Psoas muscle (tissue), 8 donors: ENCODE results near the gene EPS8L1. TPM values are rescaled to one million over a fixed set of nuclear protein-coding genes. Genes with fewer than 3 reads are reported as not detected.
A peak's percentile ranks its signal among the peaks of the same experiment; 100 is the strongest.

Experiments used
- ATAC-seq, 4 donors: fragments of 200-7000 bp; cut with Tn5 transposase; one replicate each; pipeline ENCODE4 v1.9.1; 2020; ENCODE audit warnings: moderate library complexity in 3 of 4, mild to moderate bottlenecking in 2 of 4
- DNase-seq, 2 donors: peaks; one replicate each; pipeline ENCODE4 v3.0.0-alpha.2; 2020
- H3K27ac ChIP-seq: fragments of 200-600 bp; one replicate; pipeline ENCODE4 v1.8.0; 2022
- H3K27me3 ChIP-seq, 3 donors: fragments of 200-600 bp in 1 of 3; one replicate each; pipeline versions ENCODE4 v1.6.1 to v1.8.0; 2013 to 2022; ENCODE audit warnings: low read length in 2 of 3, mild to moderate bottlenecking in 2 of 3, moderate library complexity in 1 of 3; ENCODE audit not compliant: insufficient read depth in 3 of 3
- H3K36me3 ChIP-seq, 2 donors: fragments of 200-600 bp in 1 of 2; one replicate each; pipeline versions ENCODE4 v1.6.1 to v1.8.0; 2013 to 2022; ENCODE audit warnings: low read depth in 1 of 2, mild to moderate bottlenecking in 1 of 2, moderate library complexity in 1 of 2; ENCODE audit not compliant: insufficient read depth in 1 of 2
- H3K4me1 ChIP-seq: fragments of 200-600 bp; one replicate; pipeline ENCODE4 v1.8.0; 2022
- H3K4me3 ChIP-seq: fragments of 200-600 bp; one replicate; pipeline ENCODE4 v1.8.0; 2022; ENCODE audit warnings: mild to moderate bottlenecking
- H3K9me3 ChIP-seq: fragments of 200-600 bp; one replicate; pipeline ENCODE4 v1.8.0; 2022
- CTCF ChIP-seq: fragments of 200-600 bp; IDR thresholded peaks from one replicate; pipeline ENCODE4 v1.8.0; 2022; ENCODE audit warnings: antibody characterized with exemption
- WGBS, 3 donors: extraction: QIAGEN DNeasy Blood & Tissue Kit; methylation state at CpG; one replicate each; pipeline versions ENCODE4 v1.1.6 to v1.1.7; 2013; 5-methylcytosine and 5-hydroxymethylcytosine counted together
- intact Hi-C, 2 donors: fragments of 100-400 bp; cut with DNase I; formaldehyde crosslinking; loops; one replicate each; pipeline versions ENCODE4 v1.11.0 to v1.14.2; 2022
- polyA plus RNA-seq, 3 donors: library from polyadenylated mRNA; stranded (reverse); fragments of 200-250 nt; gene quantifications; one replicate each; pipeline ENCODE4 v1.2.3, GENCODE V29; 2013
- total RNA-seq, 4 donors: library from RNA; stranded (reverse); fragmentation: NEBNext Ultra II Directional in 2 of 4; extraction: Animal tissue kit (Norgen Biotek cat#: 25700) in 2 of 4; gene quantifications; one replicate each; pipeline versions ENCODE4 v1.2.1 to v1.2.4, GENCODE V29; 2021 to 2023
- donor health status: healthy with polysubstance abuse.
- donor health status: DM: no; HTN: no; CAD: no; lungs with moderate emphysema.
- donor health status: Bipolar disorder and iron deficiency.
- donor health status: healthy.
- donor health status: DM: yes; HTN: yes; CAD: no.
- donor health status: DM: no; HTN: no; CAD: no.
- donor health status: DM: no; HTN: no; CAD: no.
- donor health status: DM: yes; HTN: yes; CAD: no.

Gene EPS8L1
- total and polyA plus RNA-seq, 7 donors, result 0.53 to 2.5 (median 1.0) TPM

DNA sequence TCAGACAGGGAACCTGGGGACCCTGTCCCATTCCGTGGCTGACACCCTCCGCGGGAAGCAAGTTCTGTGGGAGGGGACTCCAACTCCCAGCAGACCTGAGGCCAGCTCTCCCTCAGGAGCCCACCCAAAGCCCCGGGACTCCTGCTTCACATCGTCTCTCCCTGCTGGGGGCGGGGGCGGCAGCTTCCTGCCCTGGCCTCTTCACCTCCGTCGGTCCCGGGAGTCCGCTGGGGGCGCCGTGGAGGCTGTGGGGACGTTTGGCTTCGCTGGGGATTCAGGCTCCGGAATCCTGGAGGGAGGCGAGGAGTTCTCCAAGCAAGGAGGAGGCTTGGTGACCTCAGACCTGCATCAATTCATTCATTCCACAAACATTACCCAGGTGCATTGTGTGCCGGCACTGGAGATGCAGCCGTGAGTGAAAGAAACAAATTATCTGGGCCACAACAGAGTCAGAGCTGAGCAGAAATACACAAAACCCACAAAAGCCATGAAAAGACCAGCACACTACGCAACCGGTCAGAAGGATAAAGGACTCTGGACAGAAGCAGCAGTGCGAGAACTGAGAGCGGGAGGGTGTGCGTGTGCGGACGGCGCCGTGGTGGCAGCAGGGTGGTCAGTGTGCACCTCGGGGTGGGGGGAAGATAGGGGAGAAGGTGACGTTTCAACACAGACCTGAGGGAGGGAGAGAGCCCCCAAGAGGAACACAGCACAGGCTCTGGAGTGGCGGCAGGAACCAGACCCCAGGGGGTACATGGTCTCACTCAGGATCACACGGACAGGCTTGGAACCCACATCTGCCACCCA, 19.0 kb downstream of the EPS8L1 start:
- ATAC-seq, result no peak
- H3K36me3 ChIP-seq, result peaks cover 3 to 64% of the 10 kb centered on the region in 2 donors
- 84 to 86% (median 84%) methylated on average over 32 of the region's 32 CpGs for WGBS, 3 donors
- TF ChIP-seq CTCF, result no peak
- no peak overlapping the region for H3K4me3 ChIP-seq
- intact Hi-C loops, result no loop called here
- DNase-seq, result no peak
- no peak overlapping the region for H3K27ac ChIP-seq
- no peaks in the 10 kb centered on the region for H3K27me3 ChIP-seq
- peaks cover 1% of the 10 kb centered on the region for H3K4me1 ChIP-seq
- no peaks in the 10 kb centered on the region for H3K9me3 ChIP-seq

DNA sequence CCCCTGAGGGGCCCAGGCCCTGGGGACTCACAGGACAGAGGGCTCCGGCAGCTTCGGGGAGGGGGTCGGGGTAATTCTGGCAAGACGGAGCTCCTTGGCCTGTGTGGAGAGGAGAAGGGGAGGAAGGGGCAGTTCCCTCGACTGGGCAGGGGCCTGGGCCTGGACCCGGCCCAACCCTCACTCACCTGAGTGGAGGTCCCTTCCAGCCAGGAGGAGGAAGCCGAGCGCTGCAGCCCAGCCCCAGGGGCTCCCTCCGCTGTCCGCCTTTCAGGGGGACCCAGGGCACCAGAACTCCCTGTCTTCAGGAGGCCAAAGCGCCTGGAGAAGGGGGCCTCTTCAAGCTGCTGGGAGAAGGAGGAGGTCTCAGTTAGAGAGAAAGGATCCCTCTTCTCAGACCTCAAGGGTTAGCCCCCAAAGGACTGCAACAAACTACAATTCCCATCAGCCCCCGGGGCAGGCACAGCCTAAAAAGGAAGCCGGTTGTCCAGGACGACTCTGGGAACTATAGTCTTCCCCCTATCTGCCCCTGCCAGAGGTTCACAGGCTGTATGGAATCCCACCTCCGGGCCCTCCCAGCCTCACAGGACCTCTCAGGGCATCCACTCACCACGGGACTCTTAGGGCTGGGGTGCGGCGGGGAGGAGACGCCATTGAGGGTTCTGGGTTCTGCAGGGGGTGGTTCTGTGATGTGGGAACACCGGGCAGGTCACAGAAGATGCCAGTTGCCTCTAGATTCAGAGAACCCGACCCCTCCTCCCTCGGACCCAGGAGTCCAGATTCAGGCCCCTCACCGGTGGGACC, 19.8 kb downstream of the EPS8L1 start:
- Histone ChIP-seq H3K27me3 (no peaks in the 10 kb centered on the region), H3K9me3 (no peaks in the 10 kb centered on the region), H3K4me3 (no peak overlapping the region), H3K4me1 (peaks cover 5% of the 10 kb centered on the region), H3K27ac (no peak overlapping the region), H3K36me3 (peaks cover 2 to 65% of the 10 kb centered on the region in 2 donors)
- intact Hi-C loops, result no loop called here
- ATAC-seq, result no peak
- no peak for DNase-seq
- TF ChIP-seq CTCF, result no peak
- 85 to 91% (median 85%) methylated on average over 23 of the region's 23 CpGs for WGBS, 3 donors

GRCh38 chr19:55096061-55096701, 20.5 kb downstream of the EPS8L1 start:
- peak in 1 of 2 donors; percentile 28 for DNase-seq
- 77 to 80% (median 80%) methylated on average over 19 to 23 of the region's 23 CpGs for WGBS, 3 donors
- no peak overlapping the region for H3K4me3 ChIP-seq
- intact Hi-C loops, result no loop called here
- H3K27ac ChIP-seq, result no peak overlapping the region
- H3K4me1 ChIP-seq, result peaks cover 5% of the 10 kb centered on the region
- no peaks in the 10 kb centered on the region for H3K27me3 ChIP-seq
- no peaks in the 10 kb centered on the region for H3K9me3 ChIP-seq
- no peak for TF ChIP-seq CTCF
- ATAC-seq, result no peak
- peaks cover 0 to 63% of the 10 kb centered on the region in 2 donors for H3K36me3 ChIP-seq

GRCh38 chr19:55097864-55098715, 22.4 kb downstream of the EPS8L1 start:
- no peak for TF ChIP-seq CTCF
- Histone ChIP-seq H3K36me3 (peaks cover 0 to 65% of the 10 kb centered on the region in 2 donors), H3K4me1 (peaks cover 5% of the 10 kb centered on the region), H3K27ac (no peak overlapping the region), H3K4me3 (no peak overlapping the region), H3K9me3 (peaks cover 1% of the 10 kb centered on the region), H3K27me3 (no peaks in the 10 kb centered on the region)
- intact Hi-C loops, result no loop called here
- 90 to 93% (median 93%) methylated on average over 23 of the region's 23 CpGs for WGBS, 3 donors
- no peak for DNase-seq
- no peak for ATAC-seq
